GM12873 (cell line): ENCODE results near the gene STK40.

Experiments
- CTCF ChIP-seq: IDR thresholded peaks from 2 replicates; pipeline ENCODE4 v1.5.1; 2012; ENCODE audit warnings: low read depth, mild to moderate bottlenecking, moderate library complexity, low read length, control low read depth; ENCODE audit not compliant: insufficient read depth; ENCODE audit errors: missing control alignments

The STK40 gene

GRCh38 chr1:36382669-36383068, 3.1 kb downstream of the STK40 start:
- TF ChIP-seq CTCF, result no peak

- no peak for TF ChIP-seq CTCF
These were observed 3.5 kb downstream of the STK40 start for GRCh38 chr1:36382231-36382630.

- TF ChIP-seq CTCF, result no peak
These were observed 4.3 kb downstream of the STK40 start for GRCh38 chr1:36381405-36381804.

GRCh38 chr1:36380782-36381181, 4.9 kb downstream of the STK40 start:
- TF ChIP-seq CTCF, result no peak

GRCh38 chr1:36380143-36380619, 5.5 kb downstream of the STK40 start:
- no peak for TF ChIP-seq CTCF

DNA sequence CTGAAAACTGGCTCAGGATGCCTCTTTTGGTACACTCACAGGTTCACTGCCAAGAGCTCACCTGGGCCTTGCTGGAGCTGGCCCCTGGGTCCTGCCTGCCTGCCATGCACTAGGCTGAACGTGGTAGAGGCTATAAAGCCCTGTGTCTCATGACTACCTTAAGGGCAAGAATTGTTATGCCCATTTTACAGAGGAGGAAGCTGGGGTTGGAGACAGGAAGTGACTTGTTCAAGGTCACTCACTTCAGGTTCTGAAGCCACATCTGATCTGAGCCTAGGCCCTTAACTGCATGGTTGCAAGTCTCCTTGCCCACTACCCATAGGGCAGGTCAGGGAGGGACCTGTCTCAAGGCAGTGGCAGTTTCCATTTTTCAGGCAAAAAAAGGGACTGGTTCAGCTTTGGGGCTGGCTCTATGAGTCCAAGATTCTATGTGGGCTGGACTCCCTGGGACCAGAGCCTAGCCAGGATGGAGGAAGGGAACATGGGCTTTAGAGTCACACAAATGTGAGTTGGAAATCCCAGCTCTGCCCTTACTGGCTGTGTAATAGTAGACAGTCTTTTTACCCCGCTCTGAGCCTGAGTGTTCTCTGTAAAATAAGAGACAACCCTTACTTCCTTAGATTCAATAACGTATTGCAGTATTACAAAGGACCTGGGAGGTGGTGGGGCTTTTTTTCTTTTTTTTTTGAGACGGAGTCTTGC, 7.8 kb downstream of the STK40 start:
- TF ChIP-seq CTCF, result no peak

GRCh38 chr1:36372617-36373016, 13.1 kb downstream of the STK40 start:
- TF ChIP-seq CTCF, result no peak
